Psoas muscle (tissue), 8 donors: ENCODE measurements around the gene EEF1G. TPM values are rescaled to one million over a fixed set of nuclear protein-coding genes. Genes with fewer than 3 reads are reported as not detected.

Source experiments
- ATAC-seq, 4 donors: fragments of 200-7000 bp; cut with Tn5 transposase; one replicate each; pipeline ENCODE4 v1.9.1; 2020; ENCODE audit warnings: moderate library complexity in 3 of 4, mild to moderate bottlenecking in 2 of 4
- DNase-seq, 2 donors: peaks; one replicate each; pipeline ENCODE4 v3.0.0-alpha.2; 2020
- H3K27ac ChIP-seq: fragments of 200-600 bp; one replicate; pipeline ENCODE4 v1.8.0; 2022
- H3K27me3 ChIP-seq, 3 donors: fragments of 200-600 bp in 1 of 3; one replicate each; pipeline versions ENCODE4 v1.6.1 to v1.8.0; 2013 to 2022; ENCODE audit warnings: low read length in 2 of 3, mild to moderate bottlenecking in 2 of 3, moderate library complexity in 1 of 3; ENCODE audit not compliant: insufficient read depth in 3 of 3
- H3K36me3 ChIP-seq, 2 donors: fragments of 200-600 bp in 1 of 2; one replicate each; pipeline versions ENCODE4 v1.6.1 to v1.8.0; 2013 to 2022; ENCODE audit warnings: low read depth in 1 of 2, mild to moderate bottlenecking in 1 of 2, moderate library complexity in 1 of 2; ENCODE audit not compliant: insufficient read depth in 1 of 2
- H3K4me1 ChIP-seq: fragments of 200-600 bp; one replicate; pipeline ENCODE4 v1.8.0; 2022
- H3K4me3 ChIP-seq: fragments of 200-600 bp; one replicate; pipeline ENCODE4 v1.8.0; 2022; ENCODE audit warnings: mild to moderate bottlenecking
- H3K9me3 ChIP-seq: fragments of 200-600 bp; one replicate; pipeline ENCODE4 v1.8.0; 2022
- CTCF ChIP-seq: fragments of 200-600 bp; IDR thresholded peaks from one replicate; pipeline ENCODE4 v1.8.0; 2022; ENCODE audit warnings: antibody characterized with exemption
- WGBS, 3 donors: extraction: QIAGEN DNeasy Blood & Tissue Kit; methylation state at CpG; one replicate each; pipeline versions ENCODE4 v1.1.6 to v1.1.7; 2013; 5-methylcytosine and 5-hydroxymethylcytosine counted together
- intact Hi-C, 2 donors: fragments of 100-400 bp; cut with DNase I; formaldehyde crosslinking; loops; one replicate each; pipeline versions ENCODE4 v1.11.0 to v1.14.2; 2022
- polyA plus RNA-seq, 3 donors: library from polyadenylated mRNA; stranded (reverse); fragments of 200-250 nt; gene quantifications; one replicate each; pipeline ENCODE4 v1.2.3, GENCODE V29; 2013
- total RNA-seq, 4 donors: library from RNA; stranded (reverse); fragmentation: NEBNext Ultra II Directional in 2 of 4; extraction: Animal tissue kit (Norgen Biotek cat#: 25700) in 2 of 4; gene quantifications; one replicate each; pipeline versions ENCODE4 v1.2.1 to v1.2.4, GENCODE V29; 2021 to 2023
- donor health status: healthy with polysubstance abuse.
- donor health status: DM: no; HTN: no; CAD: no; lungs with moderate emphysema.
- donor health status: Bipolar disorder and iron deficiency.
- donor health status: healthy.
- donor health status: DM: yes; HTN: yes; CAD: no.
- donor health status: DM: no; HTN: no; CAD: no.
- donor health status: DM: no; HTN: no; CAD: no.
- donor health status: DM: yes; HTN: yes; CAD: no.

Gene EEF1G
- total and polyA plus RNA-seq, 7 donors: 1,137 to 2,356 (median 1,690) TPM

DNA sequence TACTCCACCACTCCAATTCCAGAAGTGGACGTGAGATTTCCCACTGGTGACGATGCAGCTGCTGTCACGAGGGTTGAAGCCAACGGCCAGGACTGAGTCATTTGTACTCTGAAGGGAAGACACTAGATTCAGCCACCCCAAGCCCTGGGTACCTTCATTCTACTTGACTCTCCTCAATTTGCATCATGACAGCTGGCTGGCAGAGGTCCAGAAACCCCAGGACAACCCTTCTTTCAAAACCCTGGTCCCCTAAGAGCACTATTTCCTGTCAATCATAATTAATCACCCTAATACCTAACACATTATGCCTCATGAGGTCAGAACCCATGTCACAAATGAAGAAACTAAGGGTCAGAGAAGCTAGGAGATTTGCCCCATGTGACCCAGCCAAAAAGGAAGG, 34.0 kb upstream of the EEF1G start:
- peaks cover 13% of the 10 kb centered on the region for H3K4me1 ChIP-seq
- H3K4me3 ChIP-seq: no peak overlapping the region
- peaks cover 0 to 37% of the 10 kb centered on the region in 2 donors for H3K36me3 ChIP-seq
- no peaks in the 10 kb centered on the region for H3K27me3 ChIP-seq
- ATAC-seq (no peak), DNase-seq (peak in 1 of 2 donors; percentile 36)
- no peaks in the 10 kb centered on the region for H3K9me3 ChIP-seq
- TF ChIP-seq CTCF: no peak
- H3K27ac ChIP-seq: no peak overlapping the region
- 59 to 77% (median 68%) methylated on average over 4 of the region's 4 CpGs for WGBS, 3 donors
- intact Hi-C loops: no loop called here

GRCh38 chr11:62605902-62606301, 32.2 kb upstream of the EEF1G start:
- no peak for ATAC-seq
- intact Hi-C loops: no loop called here
- no peak overlapping the region for H3K27ac ChIP-seq
- peaks cover 8% of the 10 kb centered on the region for H3K4me1 ChIP-seq
- H3K36me3 ChIP-seq: peaks cover 0 to 37% of the 10 kb centered on the region in 2 donors
- H3K27me3 ChIP-seq: no peaks in the 10 kb centered on the region
- no peak overlapping the region for H3K4me3 ChIP-seq
- peak in 1 of 2 donors; percentile 46 for DNase-seq
- TF ChIP-seq CTCF: no peak
- 95 to 98% (median 96%) methylated on average over 15 of the region's 15 CpGs for WGBS, 3 donors
- H3K9me3 ChIP-seq: no peaks in the 10 kb centered on the region

- Histone ChIP-seq H3K36me3 (peaks cover 0 to 37% of the 10 kb centered on the region in 2 donors), H3K4me1 (peaks cover 11% of the 10 kb centered on the region), H3K4me3 (no peak overlapping the region), H3K27me3 (no peaks in the 10 kb centered on the region), H3K27ac (no peak overlapping the region), H3K9me3 (no peaks in the 10 kb centered on the region)
- no peak for TF ChIP-seq CTCF
- intact Hi-C loops: no loop called here
- DNase-seq: peak in 1 of 2 donors; percentile 43
- no peak for ATAC-seq
- 88 to 91% (median 89%) methylated on average over 6 of the region's 6 CpGs for WGBS, 3 donors
Observed at GRCh38 chr11:62605467-62605866, 31.8 kb upstream of the EEF1G start.

GRCh38 chr11:62604460-62605120, 30.9 kb upstream of the EEF1G start:
- intact Hi-C loops: no loop called here
- Histone ChIP-seq H3K4me1 (peaks cover 20% of the 10 kb centered on the region), H3K4me3 (no peak overlapping the region), H3K9me3 (no peaks in the 10 kb centered on the region), H3K27me3 (no peaks in the 10 kb centered on the region), H3K36me3 (peaks cover 2 to 39% of the 10 kb centered on the region in 2 donors), H3K27ac (no peak overlapping the region)
- ATAC-seq (no peak), DNase-seq (peak in 1 of 2 donors; percentile 42)
- WGBS, 3 donors: 78 to 92% (median 83%) methylated on average over 12 to 13 of the region's 13 CpGs
- TF ChIP-seq CTCF: no peak
